Lower leg skin (tissue), 3 donors: ENCODE data around the gene STAT2.

Source experiments
- POLR2A ChIP-seq, 2 donors: fragments of 450-650 bp; IDR thresholded peaks; one replicate each; pipeline ENCODE4 v1.6.1; 2016 to 2017; ENCODE audit warnings: antibody characterized with exemption in 2 of 2, mild to moderate bottlenecking in 1 of 2, moderate library complexity in 1 of 2
- TF ChIP-seq, protein P1 (sequence below), 3 donors: fragments of 450-650 bp; IDR thresholded peaks; one replicate each; pipeline ENCODE4 v1.5.1; 2016; ENCODE audit warnings: antibody characterized with exemption in 3 of 3, mild to moderate bottlenecking in 3 of 3, moderate library complexity in 2 of 3

DNA sequence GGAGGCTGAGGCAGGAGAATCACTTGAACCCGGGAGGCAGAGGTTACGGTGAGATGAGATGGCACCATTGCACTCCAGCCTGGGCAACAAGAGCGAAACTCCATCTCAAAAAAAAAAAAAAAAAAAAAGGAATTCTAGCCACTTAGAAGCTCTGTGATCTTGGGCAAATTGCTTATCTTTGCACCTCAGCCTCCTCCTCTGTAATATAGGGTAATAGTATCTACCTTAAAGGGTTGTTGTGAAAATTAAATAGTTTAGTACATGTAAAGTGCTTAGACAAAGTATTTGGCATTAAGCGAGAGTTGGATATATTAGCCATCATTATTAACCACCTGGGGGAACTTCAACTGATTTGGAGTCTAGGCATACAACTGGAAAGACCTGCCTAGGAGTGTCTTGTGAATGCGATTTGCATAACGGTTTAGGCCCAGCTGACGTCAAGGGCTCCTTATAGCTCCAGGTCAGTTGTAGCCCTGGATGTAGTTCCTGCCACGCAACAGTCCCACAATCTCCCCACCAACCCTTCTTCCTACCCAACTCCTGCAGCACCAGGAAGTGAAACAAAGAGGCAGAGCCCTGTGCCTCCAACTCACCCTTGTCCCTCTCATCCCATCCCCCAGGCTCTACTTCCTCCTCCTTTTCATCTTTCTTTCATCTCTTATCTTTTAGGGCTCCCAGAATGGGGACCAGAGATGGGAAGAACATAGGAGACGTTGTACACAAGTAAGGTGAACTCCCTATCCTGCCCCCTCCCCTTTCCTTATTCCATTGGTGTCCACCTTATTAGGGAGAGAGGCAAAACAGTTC is 23.3 kb downstream of the STAT2 start:
- TF ChIP-seq, protein P1, sequence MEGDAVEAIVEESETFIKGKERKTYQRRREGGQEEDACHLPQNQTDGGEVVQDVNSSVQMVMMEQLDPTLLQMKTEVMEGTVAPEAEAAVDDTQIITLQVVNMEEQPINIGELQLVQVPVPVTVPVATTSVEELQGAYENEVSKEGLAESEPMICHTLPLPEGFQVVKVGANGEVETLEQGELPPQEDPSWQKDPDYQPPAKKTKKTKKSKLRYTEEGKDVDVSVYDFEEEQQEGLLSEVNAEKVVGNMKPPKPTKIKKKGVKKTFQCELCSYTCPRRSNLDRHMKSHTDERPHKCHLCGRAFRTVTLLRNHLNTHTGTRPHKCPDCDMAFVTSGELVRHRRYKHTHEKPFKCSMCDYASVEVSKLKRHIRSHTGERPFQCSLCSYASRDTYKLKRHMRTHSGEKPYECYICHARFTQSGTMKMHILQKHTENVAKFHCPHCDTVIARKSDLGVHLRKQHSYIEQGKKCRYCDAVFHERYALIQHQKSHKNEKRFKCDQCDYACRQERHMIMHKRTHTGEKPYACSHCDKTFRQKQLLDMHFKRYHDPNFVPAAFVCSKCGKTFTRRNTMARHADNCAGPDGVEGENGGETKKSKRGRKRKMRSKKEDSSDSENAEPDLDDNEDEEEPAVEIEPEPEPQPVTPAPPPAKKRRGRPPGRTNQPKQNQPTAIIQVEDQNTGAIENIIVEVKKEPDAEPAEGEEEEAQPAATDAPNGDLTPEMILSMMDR (IDR thresholded peaks at IDR 0.05), result no peak
- TF ChIP-seq POLR2A (IDR thresholded peaks at IDR 0.05), result no peak
